ENCODE results near the gene CRHR1. TPM values are rescaled to one million over a fixed set of nuclear protein-coding genes. Genes with fewer than 3 reads are reported as not detected.

Gene CRHR1
- total RNA-seq, 2 donors from 2014 or later, result not detected

DNA sequence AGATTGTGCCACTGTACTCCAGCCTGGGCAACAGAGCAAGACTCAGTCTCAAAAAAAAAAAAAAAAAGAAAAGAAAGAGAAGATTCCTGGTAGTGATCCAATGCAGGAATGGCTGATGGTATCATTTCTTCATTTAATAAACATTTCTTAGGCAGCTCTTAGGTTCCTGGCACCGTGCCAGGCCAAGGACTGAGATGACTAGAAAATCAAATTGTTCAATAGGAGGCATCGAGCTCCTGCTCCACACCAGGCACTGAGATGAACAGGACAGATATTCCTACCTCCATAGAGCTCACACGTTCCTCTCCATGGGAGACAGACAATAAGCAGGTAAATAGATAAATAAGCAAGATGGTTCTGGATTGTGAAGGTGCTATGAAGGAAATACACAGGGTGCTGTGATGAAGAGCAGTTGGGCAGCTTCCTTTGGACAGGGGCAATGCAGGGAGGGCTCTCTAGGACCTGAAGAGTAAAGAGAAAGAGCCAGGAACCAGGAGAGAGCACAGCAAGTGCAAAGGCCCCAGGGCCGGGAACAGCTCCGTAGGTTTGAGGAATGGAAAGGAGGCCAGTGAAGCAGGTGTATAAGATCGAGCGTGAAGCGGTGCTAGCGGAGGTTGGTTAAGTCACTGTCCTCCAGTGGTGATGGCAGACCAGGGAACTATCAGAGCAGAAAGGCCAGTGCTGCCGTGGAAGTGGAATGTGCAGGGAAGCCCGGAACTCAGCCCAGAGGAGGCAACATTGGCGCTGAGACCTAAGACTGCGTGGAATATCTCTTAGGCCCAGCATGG, 26.5 kb upstream of the CRHR1 start:
- DNase-seq, result peak in 1 of 4 donors; percentile 17
- no peak for ATAC-seq
- H3K27ac ChIP-seq, result no peak overlapping the region
- H3K9me3 ChIP-seq, result no peaks in the 10 kb centered on the region
- H3K4me1 ChIP-seq, result no peaks in the 10 kb centered on the region
- intact Hi-C loops (cut with DNase I), result no loop called here
- H3K27me3 ChIP-seq, result no peaks in the 10 kb centered on the region
- WGBS, 2 donors, result 75 to 78% methylated on average over 13 of the region's 13 CpGs
- no peaks in the 10 kb centered on the region for H3K36me3 ChIP-seq (replicated peaks in 1 of 2; ENCODE audit: insufficient read depth in 1 of 2, low read depth in 2 of 2)
- TF ChIP-seq, protein P1, sequence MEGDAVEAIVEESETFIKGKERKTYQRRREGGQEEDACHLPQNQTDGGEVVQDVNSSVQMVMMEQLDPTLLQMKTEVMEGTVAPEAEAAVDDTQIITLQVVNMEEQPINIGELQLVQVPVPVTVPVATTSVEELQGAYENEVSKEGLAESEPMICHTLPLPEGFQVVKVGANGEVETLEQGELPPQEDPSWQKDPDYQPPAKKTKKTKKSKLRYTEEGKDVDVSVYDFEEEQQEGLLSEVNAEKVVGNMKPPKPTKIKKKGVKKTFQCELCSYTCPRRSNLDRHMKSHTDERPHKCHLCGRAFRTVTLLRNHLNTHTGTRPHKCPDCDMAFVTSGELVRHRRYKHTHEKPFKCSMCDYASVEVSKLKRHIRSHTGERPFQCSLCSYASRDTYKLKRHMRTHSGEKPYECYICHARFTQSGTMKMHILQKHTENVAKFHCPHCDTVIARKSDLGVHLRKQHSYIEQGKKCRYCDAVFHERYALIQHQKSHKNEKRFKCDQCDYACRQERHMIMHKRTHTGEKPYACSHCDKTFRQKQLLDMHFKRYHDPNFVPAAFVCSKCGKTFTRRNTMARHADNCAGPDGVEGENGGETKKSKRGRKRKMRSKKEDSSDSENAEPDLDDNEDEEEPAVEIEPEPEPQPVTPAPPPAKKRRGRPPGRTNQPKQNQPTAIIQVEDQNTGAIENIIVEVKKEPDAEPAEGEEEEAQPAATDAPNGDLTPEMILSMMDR (IDR thresholded peaks at IDR 0.05), result no peak
- no peak for TF ChIP-seq POLR2A (IDR thresholded peaks at IDR 0.05)
- H3K4me3 ChIP-seq, result no peak overlapping the region

DNA sequence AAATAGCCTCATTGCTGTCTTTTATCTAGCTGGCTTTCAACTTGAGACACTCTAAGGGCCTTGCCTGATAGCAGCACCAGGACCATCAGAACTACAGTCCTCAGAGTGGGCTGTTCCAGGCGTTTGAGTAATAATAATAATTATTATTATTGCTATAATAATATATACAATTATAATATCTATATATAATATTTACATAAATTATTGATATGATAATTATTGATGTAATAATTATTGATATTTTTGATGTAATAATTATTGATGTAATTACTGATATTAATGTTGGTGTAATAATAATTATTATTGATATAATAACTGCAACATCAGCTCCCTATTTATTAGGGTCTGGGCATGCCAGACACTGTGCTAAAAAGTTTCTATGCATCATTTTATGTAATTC, 25.6 kb upstream of the CRHR1 start:
- H3K4me1 ChIP-seq, result no peaks in the 10 kb centered on the region
- no peak overlapping the region for H3K27ac ChIP-seq
- no peaks in the 10 kb centered on the region for H3K36me3 ChIP-seq (replicated peaks in 1 of 2; ENCODE audit: insufficient read depth in 1 of 2, low read depth in 2 of 2)
- H3K27me3 ChIP-seq, result no peaks in the 10 kb centered on the region
- ATAC-seq (no peak), DNase-seq (no peak)
- intact Hi-C loops (cut with DNase I), result no loop called here
- TF ChIP-seq, protein P1 (IDR thresholded peaks at IDR 0.05), result no peak
- TF ChIP-seq POLR2A (IDR thresholded peaks at IDR 0.05), result no peak
- WGBS, 2 donors, result 44% methylated on average over 1 of the region's 1 CpG
- H3K4me3 ChIP-seq, result no peak overlapping the region
- no peaks in the 10 kb centered on the region for H3K9me3 ChIP-seq

GRCh38 chr17:45759761-45760160, 24.4 kb upstream of the CRHR1 start:
- ATAC-seq, result no peak
- intact Hi-C loops (cut with DNase I), result no loop called here
- H3K9me3 ChIP-seq, result no peaks in the 10 kb centered on the region
- no peak for TF ChIP-seq POLR2A (IDR thresholded peaks at IDR 0.05)
- TF ChIP-seq, protein P1 (IDR thresholded peaks at IDR 0.05), result no peak
- no peak overlapping the region for H3K4me3 ChIP-seq
- DNase-seq, result no peak
- no peaks in the 10 kb centered on the region for H3K4me1 ChIP-seq
- H3K27ac ChIP-seq, result no peak overlapping the region
- 65 to 75% methylated on average over 3 of the region's 3 CpGs for WGBS, 2 donors
- H3K36me3 ChIP-seq (replicated peaks in 1 of 2; ENCODE audit: insufficient read depth in 1 of 2, low read depth in 2 of 2), result no peaks in the 10 kb centered on the region
- H3K27me3 ChIP-seq, result no peaks in the 10 kb centered on the region

DNA sequence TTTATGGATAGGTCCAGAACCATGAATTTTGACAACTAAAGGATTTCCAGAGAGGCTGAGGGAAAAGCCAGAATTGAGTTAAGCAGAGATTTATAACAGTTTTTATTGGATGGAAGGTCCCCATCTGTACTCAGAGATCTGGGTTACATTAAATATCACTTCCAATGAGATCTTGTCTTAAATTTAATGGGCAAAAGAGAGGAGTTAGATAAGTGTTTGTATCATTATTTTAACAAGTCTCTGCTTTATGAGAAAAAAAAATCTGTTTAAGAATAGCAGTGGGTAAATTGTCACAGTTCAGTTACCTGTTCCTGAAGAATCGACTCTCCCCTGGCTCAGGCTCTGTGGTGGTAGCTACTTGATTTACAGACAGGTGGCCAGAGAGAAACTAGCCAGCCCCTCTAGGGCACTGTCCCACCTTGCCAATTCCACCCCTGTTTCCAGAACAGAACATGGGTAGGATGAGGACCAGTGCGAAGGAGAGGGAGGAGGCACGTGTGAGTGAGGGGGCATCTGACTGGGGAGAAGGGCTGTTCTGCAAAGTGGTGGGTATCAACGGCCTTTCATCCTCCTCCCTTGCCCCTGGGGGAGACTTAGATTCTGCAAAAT, 22.1 kb upstream of the CRHR1 start:
- Histone ChIP-seq H3K4me3 (no peak overlapping the region), H3K27me3 (no peaks in the 10 kb centered on the region), H3K36me3 (replicated peaks in 1 of 2; ENCODE audit: insufficient read depth in 1 of 2, low read depth in 2 of 2) (no peaks in the 10 kb centered on the region), H3K27ac (no peak overlapping the region), H3K4me1 (no peaks in the 10 kb centered on the region), H3K9me3 (no peaks in the 10 kb centered on the region)
- DNase-seq, result no peak
- intact Hi-C loops (cut with DNase I), result no loop called here
- WGBS, 2 donors, result 53 to 56% methylated on average over 4 of the region's 4 CpGs
- no peak for ATAC-seq
- TF ChIP-seq, protein P1 (IDR thresholded peaks at IDR 0.05), result no peak
- no peak for TF ChIP-seq POLR2A (IDR thresholded peaks at IDR 0.05)

All from body of pancreas (tissue), 4 donors.